Fibroblast of villous mesenchyme (primary cell): ENCODE data around the gene CHST13. TPM values are rescaled to one million over a fixed set of nuclear protein-coding genes. Genes with fewer than 3 reads are reported as not detected.

Experiments used
- small RNA-seq: library from RNA; depleted of rRNA; stranded (forward); fragments of <200 nt; gene quantifications from one replicate; pipeline ENCODE3, GENCODE V24; 2012
- total RNA-seq: library from RNA; depleted of rRNA; stranded (reverse); fragments of >200 nt; gene quantifications from 2 replicates; pipeline ENCODE4 v1.2.3, GENCODE V29; 2012

CHST13 gene
- total RNA-seq, 1 donor = not detected

Small RNA genes lying within 50 kb of the gene (small RNA-seq; reads per million reads assigned to genes)
- not detected for gene RNA5SP138

Other genes starting within 250 kb of the CHST13 start
- 0.32 and 0.43 TPM in 2 replicates for gene KLF15, start 166.7 kb upstream of the CHST13 start, total RNA-seq
- gene CFAP100, start 129.2 kb upstream of the CHST13 start, total RNA-seq = not detected in 2 replicates
- 17.7 TPM in 2 replicates for gene ZXDC, start 48.3 kb upstream of the CHST13 start, total RNA-seq
- under 0.01 TPM in 1 of 2 replicates, not detected in the other for gene UROC1, start 6.4 kb upstream of the CHST13 start, total RNA-seq
- not detected in 2 replicates for gene C3orf22, start 34.8 kb downstream of the CHST13 start, total RNA-seq
- 11.3 and 13.4 TPM in 2 replicates for gene TXNRD3, start 131.0 kb downstream of the CHST13 start, total RNA-seq
- gene CHCHD6, start 180.1 kb downstream of the CHST13 start, total RNA-seq = 9.1 and 15.5 TPM in 2 replicates